GM23338 (cell line): Measurements from ENCODE around the gene DSE. TPM values are rescaled to one million over a fixed set of nuclear protein-coding genes. Genes with fewer than 3 reads are reported as not detected.

ENCODE experiments used
- ATAC-seq: fragments of 200-7000 bp; cut with Tn5 transposase; 3 replicates; pipeline ENCODE4 v1.9.1; 2020
- DNase-seq: peaks from one replicate; pipeline ENCODE4 v3.0.0-alpha.2; 2015; ENCODE audit warnings: low spot score
- H2AFZ ChIP-seq: fragments of 200-600 bp; sonication (generic); 2 replicates; pipeline ENCODE4 v1.8.0; 2016; ENCODE audit warnings: antibody characterized with exemption, mild to moderate bottlenecking, moderate library complexity
- H3F3A ChIP-seq: fragments of 200-600 bp; sonication (generic); replicated peaks from 2 replicates; pipeline ENCODE4 v1.8.0; 2017; ENCODE audit warnings: antibody characterized with exemption, mixed run types, low read depth
- H3K27ac ChIP-seq: fragments of 200-600 bp; sonication (generic); 2 replicates; pipeline ENCODE4 v1.6.1; 2016; ENCODE audit warnings: low read depth
- H3K27me3 ChIP-seq: fragments of 200-600 bp; sonication (generic); 2 replicates; pipeline ENCODE4 v1.8.0; 2016; ENCODE audit warnings: mild to moderate bottlenecking, mixed run types, moderate library complexity; ENCODE audit not compliant: insufficient read depth
- H3K36me3 ChIP-seq: fragments of 200-600 bp; sonication (generic); 2 replicates; pipeline ENCODE4 v1.8.0; 2016; ENCODE audit warnings: mild to moderate bottlenecking; ENCODE audit not compliant: insufficient read depth
- H3K4me1 ChIP-seq: fragments of 200-600 bp; sonication (generic); 2 replicates; pipeline ENCODE4 v1.8.0; 2016; ENCODE audit warnings: mild to moderate bottlenecking, moderate library complexity; ENCODE audit not compliant: insufficient read depth
- H3K4me2 ChIP-seq: fragments of 200-600 bp; sonication (generic); 2 replicates; pipeline ENCODE4 v1.7.1; 2017; ENCODE audit warnings: mixed run types
- H3K4me3 ChIP-seq: fragments of 200-600 bp; sonication (generic); 2 replicates; pipeline ENCODE4 v1.6.1; 2016; ENCODE audit warnings: mixed run types
- H3K79me2 ChIP-seq: fragments of 200-600 bp; sonication (generic); replicated peaks from 2 replicates; pipeline ENCODE4 v1.8.0; 2017; ENCODE audit warnings: mild to moderate bottlenecking; ENCODE audit not compliant: insufficient read depth
- H3K9me2 ChIP-seq: fragments of 200-600 bp; sonication (generic); 2 replicates; pipeline ENCODE4 v1.8.0; 2017; ENCODE audit not compliant: insufficient read depth
- H4K20me1 ChIP-seq: fragments of 200-600 bp; sonication (generic); replicated peaks from 2 replicates; pipeline ENCODE4 v1.8.0; 2017; ENCODE audit warnings: mild to moderate bottlenecking; ENCODE audit not compliant: insufficient read depth
- H3K27ac Mint-ChIP-seq: 2 replicates; pipeline ENCODE4 v1.8.0; 2020; ENCODE audit warnings: inconsistent platforms, mild to moderate bottlenecking, moderate library complexity, mixed read lengths
- H3K27me3 Mint-ChIP-seq: 3 replicates; pipeline ENCODE4 v1.8.0; 2022; ENCODE audit warnings: low read depth, mild to moderate bottlenecking, moderate library complexity, mixed read lengths, inconsistent platforms; ENCODE audit not compliant: insufficient read depth, poor library complexity
- H3K36me3 Mint-ChIP-seq: 3 replicates; pipeline ENCODE4 v1.8.0; 2021; ENCODE audit warnings: low read depth, mild to moderate bottlenecking, inconsistent platforms, moderate library complexity, mixed read lengths
- H3K4me1 Mint-ChIP-seq: 3 replicates; pipeline ENCODE4 v1.8.0; 2020; ENCODE audit warnings: mild to moderate bottlenecking, inconsistent platforms, mixed read lengths
- H3K4me3 Mint-ChIP-seq: 3 replicates; pipeline ENCODE4 v1.8.0; 2021; ENCODE audit warnings: moderate library complexity, mild to moderate bottlenecking, inconsistent platforms, mixed read lengths
- H3K9me3 Mint-ChIP-seq: 3 replicates; pipeline ENCODE4 v1.8.0; 2020; ENCODE audit warnings: moderate library complexity, mild to moderate bottlenecking, inconsistent platforms, mixed read lengths
- CTCF ChIP-seq, 2 experiments: fragments of 200-600 bp in 1 of 2; sonication (generic) in 1 of 2; conservative IDR thresholded peaks; 2 replicates each; pipeline versions ENCODE4 v1.5.1 to v1.6.1; 2016 to 2017; ENCODE audit warnings: antibody characterized with exemption in 2 of 2, low read depth in 2 of 2, mild to moderate bottlenecking in 2 of 2, moderate library complexity in 1 of 2
- EZH2 ChIP-seq: fragments of 200-600 bp; sonication (generic); IDR thresholded peaks from one replicate; pipeline ENCODE4 v1.8.0; 2017; ENCODE audit warnings: antibody characterized with exemption, mild to moderate bottlenecking, low read depth; ENCODE audit not compliant: unreplicated experiment
- EZH2phosphoT487 ChIP-seq: fragments of 200-600 bp; sonication (generic); IDR thresholded peaks from one replicate; pipeline ENCODE4 v1.8.1; 2018; ENCODE audit warnings: antibody characterized with exemption; ENCODE audit not compliant: unreplicated experiment
- JUNB ChIP-seq: IDR thresholded peaks from one replicate; pipeline ENCODE4 v1.6.1; 2016; ENCODE audit warnings: antibody characterized with exemption; ENCODE audit not compliant: unreplicated experiment
- POLR2AphosphoS5 ChIP-seq: IDR thresholded peaks from 2 replicates; pipeline ENCODE4 v1.6.1; 2016; ENCODE audit warnings: antibody characterized with exemption, low read depth
- STAT1 ChIP-seq: IDR thresholded peaks from one replicate; pipeline ENCODE4 v1.6.1; 2016; ENCODE audit warnings: antibody characterized with exemption; ENCODE audit not compliant: unreplicated experiment
- ZNF114 ChIP-seq: fragments of 250-450 bp; sonication (Bioruptor Pico); IDR thresholded peaks from 2 replicates; pipeline ENCODE4 v1.5.0; 2020; ENCODE audit warnings: mild to moderate bottlenecking, moderate library complexity
- ZNF462 ChIP-seq: fragments of 250-450 bp; sonication (Bioruptor Pico); IDR thresholded peaks from 2 replicates; pipeline ENCODE4 v1.5.0; 2020; ENCODE audit warnings: mild to moderate bottlenecking, moderate library complexity
- polyA plus RNA-seq: library from polyadenylated mRNA; unstranded; fragments of >200 nt; fragmentation: Nextera tagmentation; extraction: Ambion mirVana; gene quantifications from 2 replicates; pipeline ENCODE4 v1.2.1, GENCODE V29; 2016
- total RNA-seq: library from RNA; depleted of rRNA; stranded (reverse); fragments of >200 nt; shearing (Covaris generic); gene quantifications from 2 replicates; pipeline ENCODE4 v1.2.3, GENCODE V29; 2014

DSE gene
- total and polyA plus RNA-seq, 2 experiments from 2014 or later: 18.8 to 45.2 TPM

DNA sequence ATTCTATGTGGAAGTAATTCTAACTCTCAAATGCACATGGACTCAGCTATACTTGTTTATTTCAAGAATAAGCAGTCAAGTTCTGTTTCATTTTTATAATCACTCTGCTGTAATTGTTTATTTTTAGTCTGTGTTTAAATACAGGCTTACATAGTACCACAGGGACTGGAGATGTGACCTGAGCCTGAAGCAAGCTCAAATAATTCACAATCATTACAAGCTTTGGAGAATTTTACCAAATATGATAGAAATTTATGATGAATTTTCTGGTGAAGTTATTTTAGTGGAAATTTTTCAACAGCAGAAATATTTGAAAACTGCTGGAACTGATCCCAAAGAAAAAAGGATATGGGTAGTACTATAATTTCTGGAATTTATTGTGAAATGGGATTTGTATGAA is 41.6 kb upstream of the DSE start (continued):
- TF ChIP-seq ZNF462 (CRISPR knock-in tag) (no peak), EZH2 (no peak), POLR2AphosphoS5 (no peak), JUNB (no peak), STAT1 (no peak), CTCF (conservative IDR thresholded peaks at IDR 0.05; ENCODE audit: low read depth in 2 of 2) (no peak)

GRCh38 chr6:116330511-116330910 is 40.2 kb upstream of the DSE start:
- Mint-ChIP-seq H3K9me3 (peaks cover 11% of the 10 kb centered on the region; the same call in 2 of the 3 replicates), H3K4me3 (no peak overlapping the region), H3K36me3 (peaks cover 22% of the 10 kb centered on the region; the same call in 2 of the 3 replicates), H3K4me1 (peaks cover 45% of the 10 kb centered on the region), H3K27ac (no peak overlapping the region), H3K27me3 (no peaks in the 10 kb centered on the region)
- H3K27ac ChIP-seq: no peak overlapping the region
- H3K4me3 ChIP-seq: no peak overlapping the region
- no peak for ATAC-seq
- 0 out of 2 replicates have a peak, but pooled peaks cover 3% of the 10 kb centered on the region for H3K36me3 ChIP-seq
- no peak overlapping the region for H2AFZ ChIP-seq
- no peaks in the 10 kb centered on the region for H3F3A ChIP-seq
- H3K4me1 ChIP-seq: peaks cover 42% of the 10 kb centered on the region
- no peaks in the 10 kb centered on the region for H4K20me1 ChIP-seq
- no peaks in the 10 kb centered on the region for H3K9me2 ChIP-seq
- no peaks in the 10 kb centered on the region for H3K79me2 ChIP-seq
- no peak overlapping the region for H3K4me2 ChIP-seq
- no peak for DNase-seq
- H3K27me3 ChIP-seq: no peaks in the 10 kb centered on the region
- no peak for TF ChIP-seq POLR2AphosphoS5
- TF ChIP-seq CTCF (conservative IDR thresholded peaks at IDR 0.05; ENCODE audit: low read depth in 2 of 2): no peak
- TF ChIP-seq ZNF114 (CRISPR knock-in tag): no peak
- no peak for TF ChIP-seq EZH2phosphoT487
